Thymus (tissue), 11 donors: ENCODE measurements around the gene NME5. TPM values are rescaled to one million over a fixed set of nuclear protein-coding genes. Genes with fewer than 3 reads are reported as not detected.
"Not testable (repeated sequence)": the region's sequence is repeated elsewhere in the genome, so short reads cannot be mapped to it uniquely, and the experiment has no call there.

ENCODE experiments used
- DNase-seq, 9 donors: peaks; one replicate each; pipeline ENCODE4 v3.0.0-alpha.2; 2013; ENCODE audit warnings: low spot score in 9 of 9, low read depth in 6 of 9, missing footprints in 1 of 9
- H3K27ac ChIP-seq, 2 donors: one replicate each; pipeline ENCODE4 v1.5.1; 2013; ENCODE audit warnings: control low read depth in 1 of 2, low read depth in 1 of 2, low read length in 1 of 2, mild to moderate bottlenecking in 1 of 2, moderate library complexity in 1 of 2
- H3K27me3 ChIP-seq, 2 donors: one replicate each; pipeline ENCODE4 v1.5.1; 2013; ENCODE audit warnings: low read length in 1 of 2; ENCODE audit not compliant: control insufficient read depth in 2 of 2, insufficient read depth in 1 of 2
- H3K36me3 ChIP-seq, 2 donors: one replicate each; pipeline ENCODE4 v1.5.1; 2013; ENCODE audit warnings: low read length in 1 of 2, mild to moderate bottlenecking in 1 of 2, moderate library complexity in 1 of 2; ENCODE audit not compliant: control insufficient read depth in 2 of 2, insufficient read depth in 2 of 2
- H3K4me1 ChIP-seq, 2 donors: one replicate each; pipeline ENCODE4 v1.5.1; 2013; ENCODE audit warnings: low read length in 2 of 2; ENCODE audit not compliant: control insufficient read depth in 2 of 2, insufficient read depth in 2 of 2
- H3K4me3 ChIP-seq, 2 donors: one replicate each; pipeline ENCODE4 v1.5.1; 2013; ENCODE audit warnings: low read length in 2 of 2, control low read depth in 1 of 2, mild to moderate bottlenecking in 1 of 2
- H3K9me3 ChIP-seq, 2 donors: one replicate each; pipeline ENCODE4 v1.5.1; 2013; ENCODE audit warnings: low read length in 1 of 2, mild to moderate bottlenecking in 1 of 2; ENCODE audit not compliant: control insufficient read depth in 2 of 2, insufficient read depth in 1 of 2
- WGBS: extraction: QIAGEN DNeasy Blood & Tissue Kit; methylation state at CpG from one replicate; pipeline ENCODE4 v1.1.7; 2013; 5-methylcytosine and 5-hydroxymethylcytosine counted together
- polyA plus RNA-seq: library from polyadenylated mRNA; stranded (reverse); fragments of 200-250 nt; gene quantifications from one replicate; pipeline ENCODE4 v1.2.3, GENCODE V29; 2013
- total RNA-seq: library from RNA; stranded (reverse); fragments of 120-200 nt; gene quantifications from one replicate; pipeline ENCODE4 v1.2.4, GENCODE V29; 2013
- donor health status: healthy.

The NME5 gene
- total and polyA plus RNA-seq, 2 donors = 1.2 to 4.3 TPM

DNA sequence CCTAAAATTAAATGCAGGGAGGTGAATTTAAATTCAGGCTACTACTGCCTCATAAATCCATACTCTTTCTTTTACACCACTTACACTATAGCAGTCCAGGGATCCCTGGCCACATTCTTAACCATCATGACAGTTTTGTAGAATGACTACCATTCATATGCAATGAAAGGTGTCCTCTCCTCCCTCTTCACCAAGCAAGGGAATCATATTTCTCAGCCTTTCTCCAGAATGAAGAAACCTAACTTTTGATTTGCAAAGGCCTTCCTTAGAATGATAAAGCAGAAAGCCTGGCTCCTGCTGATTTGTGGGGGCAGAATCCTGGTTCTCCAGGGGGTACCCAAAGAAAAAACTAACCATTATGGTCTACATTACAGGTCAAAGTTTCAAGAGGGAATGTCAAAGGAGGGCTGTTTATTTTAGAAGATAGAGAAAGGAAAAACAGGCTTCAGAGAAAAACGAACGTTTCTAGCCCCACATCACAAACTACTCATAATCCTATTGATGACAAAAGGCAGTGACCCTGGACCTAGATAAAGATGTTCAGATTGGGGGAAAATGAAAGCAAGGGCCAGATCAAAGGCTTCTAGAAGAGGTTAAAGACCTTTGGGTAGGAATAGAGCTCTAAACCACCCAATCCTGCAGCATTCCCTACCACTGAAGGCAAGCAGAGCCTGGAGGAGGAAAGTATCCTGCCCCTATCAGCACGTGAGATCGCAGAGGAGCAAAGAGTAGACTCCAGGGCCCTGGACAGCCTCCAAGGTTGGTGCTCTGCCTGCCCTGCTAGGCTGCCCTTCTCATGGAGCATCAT is 43.9 kb downstream of the NME5 start:
- H3K4me1 ChIP-seq = peaks cover 2 to 19% of the 10 kb centered on the region in 2 donors
- no peaks in the 10 kb centered on the region for H3K27me3 ChIP-seq
- H3K4me3 ChIP-seq = no peak overlapping the region
- WGBS = 78% methylated on average over 4 of the region's 4 CpGs
- DNase-seq = no peak
- no peaks in the 10 kb centered on the region for H3K36me3 ChIP-seq
- H3K27ac ChIP-seq = no peak overlapping the region
- no peaks in the 10 kb centered on the region for H3K9me3 ChIP-seq

GRCh38 chr5:138093036-138093435 is 46.2 kb downstream of the NME5 start:
- Histone ChIP-seq H3K4me3 (no peak overlapping the region), H3K36me3 (no peaks in the 10 kb centered on the region), H3K27ac (peak overlapping the region in 1 of 2 donors; percentile 78), H3K9me3 (no peaks in the 10 kb centered on the region), H3K27me3 (no peaks in the 10 kb centered on the region), H3K4me1 (peaks cover 2 to 19% of the 10 kb centered on the region in 2 donors)
- DNase-seq = peak in 4 of 9 donors; percentile 21 to 61 (median 22)
- WGBS = 9% methylated on average over 1 of the region's 1 CpG

DNA sequence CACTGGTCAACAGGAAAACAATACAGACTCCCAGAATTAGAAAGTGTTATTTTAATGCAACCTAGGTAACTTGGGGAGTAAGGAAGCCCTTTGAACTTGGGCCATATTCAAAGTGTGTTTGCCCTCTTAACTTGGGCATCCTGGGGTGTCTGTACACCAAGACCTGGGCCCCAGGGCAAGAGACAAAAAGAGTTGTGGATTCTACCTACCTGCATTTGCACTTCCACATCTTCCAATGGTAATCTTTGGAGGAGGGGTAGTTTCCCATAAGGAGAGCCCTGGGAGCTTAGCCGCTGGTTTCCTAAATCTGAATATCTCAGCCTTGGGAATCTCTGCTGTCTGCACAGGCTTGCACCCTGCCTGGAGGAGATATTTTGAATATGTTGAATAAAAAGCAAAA is 46.9 kb downstream of the NME5 start:
- 97% methylated on average over 1 of the region's 1 CpG for WGBS
- Histone ChIP-seq H3K4me1 (peaks cover 2 to 19% of the 10 kb centered on the region in 2 donors), H3K9me3 (no peaks in the 10 kb centered on the region), H3K27me3 (no peaks in the 10 kb centered on the region), H3K36me3 (no peaks in the 10 kb centered on the region), H3K27ac (peak overlapping the region; percentile 32 to 60), H3K4me3 (no peak overlapping the region)
- no peak for DNase-seq

- H3K36me3 ChIP-seq = no peaks in the 10 kb centered on the region
- H3K9me3 ChIP-seq = no peaks in the 10 kb centered on the region
- no peaks in the 10 kb centered on the region for H3K27me3 ChIP-seq
- peaks cover 2 to 19% of the 10 kb centered on the region in 2 donors for H3K4me1 ChIP-seq
- no peak overlapping the region for H3K4me3 ChIP-seq
- no peak overlapping the region for H3K27ac ChIP-seq
- 96% methylated on average over 4 of the region's 4 CpGs for WGBS
- no peak for DNase-seq
Measured at GRCh38 chr5:138091685-138092084, 47.5 kb downstream of the NME5 start.

GRCh38 chr5:138083702-138084101 is 55.5 kb downstream of the NME5 start, which contains the start of gene WNT8A:
Gene WNT8A, plus strand, starts transcription at chr5:138084033. Its CDS starts 95 bp downstream, at chr5:138084128.
- no peaks in the 10 kb centered on the region for H3K9me3 ChIP-seq
- 93% methylated on average over 5 of the region's 5 CpGs for WGBS
- H3K27ac ChIP-seq = no peak within 1 kb of the TSS
- H3K4me3 ChIP-seq = no peak within 1 kb of the TSS
- no peaks in the 10 kb centered on the region for H3K27me3 ChIP-seq
- no peaks in the 10 kb centered on the region for H3K36me3 ChIP-seq
- no peak for DNase-seq
- peaks cover 5 to 15% of the 10 kb centered on the region in 2 donors for H3K4me1 ChIP-seq

GRCh38 chr5:138082033-138082432 is 57.2 kb downstream of the NME5 start:
- peaks cover 5 to 15% of the 10 kb centered on the region in 2 donors for H3K4me1 ChIP-seq
- no peaks in the 10 kb centered on the region for H3K9me3 ChIP-seq
- WGBS = 95% methylated on average over 4 of the region's 4 CpGs
- no peaks in the 10 kb centered on the region for H3K27me3 ChIP-seq
- no peak overlapping the region for H3K27ac ChIP-seq
- peak in 1 of 9 donors; percentile 25 for DNase-seq
- no peaks in the 10 kb centered on the region for H3K36me3 ChIP-seq
- no peak overlapping the region for H3K4me3 ChIP-seq

DNA sequence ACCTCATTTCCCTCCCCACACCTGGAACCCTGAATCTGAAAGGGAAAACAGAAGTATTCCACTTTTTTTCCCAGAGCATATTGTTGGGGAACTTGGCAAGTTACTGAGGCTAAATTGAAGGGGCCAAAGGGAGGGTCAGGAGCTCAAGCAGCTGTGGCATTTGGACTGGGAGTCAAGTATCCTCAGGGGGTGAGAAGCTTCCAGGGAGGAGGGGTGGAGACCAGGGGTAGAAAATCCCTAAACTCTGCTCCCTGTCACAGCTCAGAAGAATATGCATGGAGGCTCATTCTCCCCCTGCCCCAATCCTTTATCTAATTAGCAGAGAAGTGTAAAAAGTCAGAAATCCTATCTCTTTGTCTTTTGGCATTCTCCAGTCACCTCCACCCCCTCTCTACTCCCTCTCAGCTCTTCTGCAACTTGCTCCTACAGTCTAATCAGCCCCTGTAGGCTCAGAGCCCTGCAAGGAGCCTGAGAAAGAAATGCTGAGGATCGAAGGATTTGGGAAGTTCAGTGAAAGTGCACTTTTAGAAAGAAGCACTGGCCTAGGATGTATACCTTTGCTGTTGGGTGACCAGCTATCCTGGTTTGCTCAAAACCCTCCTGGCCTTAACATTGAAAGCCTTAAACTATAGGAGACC is 61.1 kb downstream of the NME5 start:
- H3K27me3 ChIP-seq = no peaks in the 10 kb centered on the region
- no peak overlapping the region for H3K4me3 ChIP-seq
- 91% methylated on average over 1 of the region's 1 CpG for WGBS
- no peaks in the 10 kb centered on the region for H3K9me3 ChIP-seq
- DNase-seq = no peak
- peaks cover 5 to 15% of the 10 kb centered on the region in 2 donors for H3K4me1 ChIP-seq
- H3K27ac ChIP-seq = no peak overlapping the region
- H3K36me3 ChIP-seq = no peaks in the 10 kb centered on the region

DNA sequence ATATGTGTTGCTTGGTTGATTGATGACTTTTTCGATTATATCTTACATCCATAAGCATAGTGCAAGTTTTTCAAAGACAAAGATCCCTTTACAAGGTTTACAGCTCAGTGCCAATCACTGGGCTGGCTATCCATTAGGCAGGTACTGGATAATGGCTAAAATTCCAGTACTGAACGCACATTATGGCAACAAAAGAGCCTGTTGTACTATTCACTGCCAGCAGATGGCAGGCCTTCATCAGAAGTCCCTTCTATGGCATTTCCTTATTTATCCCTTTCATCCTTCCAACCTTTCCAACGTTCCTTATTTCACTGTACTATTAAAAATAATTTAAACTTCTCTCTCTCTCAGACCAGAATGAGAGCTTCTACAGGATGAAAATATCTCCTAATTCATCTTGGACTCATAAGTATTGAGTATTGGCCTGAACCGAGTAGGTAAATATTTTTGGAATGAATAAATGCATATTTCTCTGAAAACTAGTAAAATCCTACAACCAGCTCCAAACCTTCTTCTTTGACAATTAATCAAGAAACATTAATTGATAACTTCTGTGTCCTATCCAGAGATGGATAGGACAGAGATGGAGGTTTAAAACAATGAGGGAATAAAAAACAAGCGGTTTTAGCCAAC is 62.0 kb downstream of the NME5 start:
- 43% methylated on average over 5 of the region's 5 CpGs for WGBS
- no peak overlapping the region for H3K4me3 ChIP-seq
- no peaks in the 10 kb centered on the region for H3K36me3 ChIP-seq
- H3K4me1 ChIP-seq = peaks cover 5 to 15% of the 10 kb centered on the region in 2 donors
- H3K27me3 ChIP-seq = no peaks in the 10 kb centered on the region
- no peak overlapping the region for H3K27ac ChIP-seq
- peak in 5 of 9 donors; percentile 26 to 64 (median 44) for DNase-seq
- no peaks in the 10 kb centered on the region for H3K9me3 ChIP-seq

DNA sequence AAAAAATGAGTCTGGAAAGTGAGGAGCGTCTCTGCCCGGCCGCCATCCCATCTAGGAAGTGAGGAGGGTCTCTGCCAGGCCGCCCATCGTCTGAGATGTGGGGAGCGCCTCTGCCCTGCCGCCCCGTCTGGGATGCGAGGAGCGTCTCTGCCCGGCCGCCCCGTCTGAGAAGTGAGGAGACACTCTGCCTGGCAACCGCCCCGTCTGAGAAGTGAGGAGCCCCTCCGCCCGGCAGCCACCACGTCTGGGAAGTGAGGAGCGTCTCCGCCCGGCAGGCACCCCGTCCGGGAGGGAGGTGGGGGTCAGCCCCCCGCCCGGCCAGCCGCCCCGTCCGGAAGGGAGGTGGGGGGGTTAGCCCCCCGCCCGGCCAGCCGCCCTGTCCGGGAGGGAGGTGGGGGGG is 69.2 kb downstream of the NME5 start:
- DNase-seq = not testable (repeated sequence)
- 94% methylated on average over 32 of the region's 32 CpGs for WGBS

More for the DNA sequence above, 69.2 kb downstream of the NME5 start:
- not testable (repeated sequence) for H3K9me3 ChIP-seq, H3K36me3 ChIP-seq, H3K27me3 ChIP-seq, H3K4me3 ChIP-seq, H3K4me1 ChIP-seq, H3K27ac ChIP-seq
